Mesothelial cell of epicardium (in vitro differentiated cells): ENCODE data around the gene SIX5. TPM values are rescaled to one million over a fixed set of nuclear protein-coding genes. Genes with fewer than 3 reads are reported as not detected.

Experiments
- DNase-seq, 2 experiments: peaks; one replicate each; pipeline ENCODE4 v3.0.0; 2021; ENCODE audit warnings: low spot score in 2 of 2; ENCODE audit not compliant: unreplicated experiment in 2 of 2
- H3K27ac Mint-ChIP-seq: 2 replicates; pipeline ENCODE4 v1.8.0; 2021; ENCODE audit warnings: mixed read lengths
- H3K27me3 Mint-ChIP-seq: 2 replicates; pipeline ENCODE4 v1.8.0; 2021; ENCODE audit warnings: low read depth, mixed read lengths
- H3K36me3 Mint-ChIP-seq: 2 replicates; pipeline ENCODE4 v1.8.0; 2021; ENCODE audit warnings: mixed read lengths
- H3K4me1 Mint-ChIP-seq: 2 replicates; pipeline ENCODE4 v1.8.0; 2021; ENCODE audit warnings: mixed read lengths
- H3K4me3 Mint-ChIP-seq: 2 replicates; pipeline ENCODE4 v1.8.0; 2021; ENCODE audit warnings: mild to moderate bottlenecking, moderate library complexity, mixed read lengths
- H3K9me3 Mint-ChIP-seq: 2 replicates; pipeline ENCODE4 v1.8.0; 2021; ENCODE audit warnings: mixed read lengths
- total RNA-seq: library from RNA; stranded (reverse); gene quantifications from 3 replicates; pipeline ENCODE4 v1.2.1, GENCODE V29; 2021
- TF ChIP-seq, protein P1 (sequence below): fragments of 200-600 bp; sonication (generic); IDR thresholded peaks from one replicate; pipeline ENCODE4 v1.5.0; 2021; ENCODE audit warnings: antibody characterized with exemption; ENCODE audit not compliant: unreplicated experiment

The SIX5 gene
- total RNA-seq, 1 donor from 2014 or later = 50.3 TPM

GRCh38 chr19:45780146-45780447 lies 11.0 kb upstream of the SIX5 start:
- no peaks in the 10 kb centered on the region for H3K9me3 Mint-ChIP-seq
- no peaks in the 10 kb centered on the region for H3K27me3 Mint-ChIP-seq
- H3K4me3 Mint-ChIP-seq = no peak overlapping the region
- H3K4me1 Mint-ChIP-seq = peaks cover 34% of the 10 kb centered on the region
- H3K27ac Mint-ChIP-seq = no peak overlapping the region
- TF ChIP-seq, protein P1, sequence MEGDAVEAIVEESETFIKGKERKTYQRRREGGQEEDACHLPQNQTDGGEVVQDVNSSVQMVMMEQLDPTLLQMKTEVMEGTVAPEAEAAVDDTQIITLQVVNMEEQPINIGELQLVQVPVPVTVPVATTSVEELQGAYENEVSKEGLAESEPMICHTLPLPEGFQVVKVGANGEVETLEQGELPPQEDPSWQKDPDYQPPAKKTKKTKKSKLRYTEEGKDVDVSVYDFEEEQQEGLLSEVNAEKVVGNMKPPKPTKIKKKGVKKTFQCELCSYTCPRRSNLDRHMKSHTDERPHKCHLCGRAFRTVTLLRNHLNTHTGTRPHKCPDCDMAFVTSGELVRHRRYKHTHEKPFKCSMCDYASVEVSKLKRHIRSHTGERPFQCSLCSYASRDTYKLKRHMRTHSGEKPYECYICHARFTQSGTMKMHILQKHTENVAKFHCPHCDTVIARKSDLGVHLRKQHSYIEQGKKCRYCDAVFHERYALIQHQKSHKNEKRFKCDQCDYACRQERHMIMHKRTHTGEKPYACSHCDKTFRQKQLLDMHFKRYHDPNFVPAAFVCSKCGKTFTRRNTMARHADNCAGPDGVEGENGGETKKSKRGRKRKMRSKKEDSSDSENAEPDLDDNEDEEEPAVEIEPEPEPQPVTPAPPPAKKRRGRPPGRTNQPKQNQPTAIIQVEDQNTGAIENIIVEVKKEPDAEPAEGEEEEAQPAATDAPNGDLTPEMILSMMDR = no peak
- no peak for DNase-seq
- peaks cover 14% of the 10 kb centered on the region for H3K36me3 Mint-ChIP-seq

GRCh38 chr19:45779231-45780145 lies 10.4 kb upstream of the SIX5 start:
- Mint-ChIP-seq H3K9me3 (no peaks in the 10 kb centered on the region), H3K36me3 (peaks cover 14% of the 10 kb centered on the region), H3K27me3 (no peaks in the 10 kb centered on the region), H3K4me1 (peaks cover 34% of the 10 kb centered on the region), H3K4me3 (peak overlapping the region; percentile 67), H3K27ac (peak overlapping the region; percentile 57)
- TF ChIP-seq, protein P1 = peak; percentile 54
- peak; percentile 76 to 93 for DNase-seq

- H3K27me3 Mint-ChIP-seq = no peaks in the 10 kb centered on the region
- peaks cover 18% of the 10 kb centered on the region for H3K36me3 Mint-ChIP-seq
- TF ChIP-seq, protein P1 = no peak
- no peak overlapping the region for H3K4me3 Mint-ChIP-seq
- H3K27ac Mint-ChIP-seq = no peak overlapping the region
- H3K4me1 Mint-ChIP-seq = peaks cover 25% of the 10 kb centered on the region
- no peak for DNase-seq
- no peaks in the 10 kb centered on the region for H3K9me3 Mint-ChIP-seq
Measured at GRCh38 chr19:45778010-45778661, 9.1 kb upstream of the SIX5 start.

GRCh38 chr19:45777395-45777961 lies 8.4 kb upstream of the SIX5 start:
- Mint-ChIP-seq H3K36me3 (peaks cover 18% of the 10 kb centered on the region), H3K27ac (no peak overlapping the region), H3K4me3 (no peak overlapping the region), H3K9me3 (no peaks in the 10 kb centered on the region), H3K27me3 (no peaks in the 10 kb centered on the region), H3K4me1 (peaks cover 20% of the 10 kb centered on the region)
- TF ChIP-seq, protein P1 = no peak
- no peak for DNase-seq

DNA sequence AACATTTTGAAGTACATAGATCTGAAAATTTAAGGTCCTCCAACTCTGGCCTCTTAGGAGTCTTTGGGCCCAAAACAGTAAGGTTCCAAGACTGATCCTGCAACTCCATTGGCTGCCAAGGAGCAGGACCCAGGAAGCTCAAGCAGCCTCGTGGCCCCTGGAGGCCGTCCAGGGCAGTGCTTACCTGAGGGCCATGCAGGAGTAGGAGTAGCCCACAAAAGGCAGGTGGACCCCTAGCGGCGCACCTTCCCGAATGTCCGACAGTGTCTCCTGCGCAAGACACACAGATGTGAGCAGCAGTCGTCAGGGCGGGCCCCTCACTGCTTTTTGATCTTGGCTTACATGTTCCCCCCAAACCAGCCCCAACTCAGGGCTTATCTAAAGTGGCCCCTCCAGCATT lies 5.7 kb upstream of the SIX5 start:
- peaks cover 18% of the 10 kb centered on the region for H3K36me3 Mint-ChIP-seq
- TF ChIP-seq, protein P1 = no peak
- DNase-seq = no peak
- H3K27ac Mint-ChIP-seq = no peak overlapping the region
- H3K9me3 Mint-ChIP-seq = no peaks in the 10 kb centered on the region
- peaks cover 18% of the 10 kb centered on the region for H3K4me1 Mint-ChIP-seq
- no peak overlapping the region for H3K4me3 Mint-ChIP-seq
- no peaks in the 10 kb centered on the region for H3K27me3 Mint-ChIP-seq
